Peyer's patch (tissue), 4 donors: Measurements from ENCODE around the gene NEK2. TPM values are rescaled to one million over a fixed set of nuclear protein-coding genes. Genes with fewer than 3 reads are reported as not detected.
"Not testable (repeated sequence)": the region's sequence is repeated elsewhere in the genome, so short reads cannot be mapped to it uniquely, and the experiment has no call there.

Source experiments
- DNase-seq, 3 donors: peaks; one replicate each; pipeline ENCODE4 v3.0.0-alpha.2; 2017 to 2019
- H3K27ac ChIP-seq, 4 donors: fragments of 200-600 bp; sonication (generic); one replicate each; pipeline ENCODE4 v1.5.1; 2016 to 2019
- H3K27me3 ChIP-seq, 2 donors: fragments of 200-600 bp; sonication (generic); one replicate each; pipeline ENCODE4 v1.5.1; 2019
- H3K36me3 ChIP-seq, 3 donors: fragments of 200-600 bp; sonication (generic); one replicate each; pipeline ENCODE4 v1.5.1; 2016 to 2019
- H3K4me1 ChIP-seq, 4 donors: fragments of 200-600 bp; sonication (generic); one replicate each; pipeline ENCODE4 v1.5.1; 2016 to 2019
- H3K4me3 ChIP-seq, 4 donors: fragments of 200-600 bp; sonication (generic); 1 replicate in 3 of 4; 2 replicates in 1 of 4; pipeline ENCODE4 v1.5.1; 2016 to 2019; ENCODE audit warnings: mild to moderate bottlenecking in 1 of 4
- H3K9me3 ChIP-seq, 4 donors: fragments of 200-600 bp; sonication (generic); one replicate each; pipeline ENCODE4 v1.5.1; 2016 to 2019; ENCODE audit warnings: mild to moderate bottlenecking in 1 of 4
- CTCF ChIP-seq, 6 experiments: fragments of 450-650 bp in 4 of 6; fragments of 200-600 bp in 2 of 6; sonication (generic) in 1 of 6; IDR thresholded peaks; one replicate each; pipeline ENCODE4 v1.5.1; 2017 to 2019; ENCODE audit warnings: antibody characterized with exemption in 6 of 6, mild to moderate bottlenecking in 3 of 6, moderate library complexity in 1 of 6
- POLR2A ChIP-seq, 2 donors: fragments of 450-650 bp; IDR thresholded peaks; one replicate each; pipeline ENCODE4 v1.5.1; 2017; ENCODE audit warnings: antibody characterized with exemption in 2 of 2, mild to moderate bottlenecking in 2 of 2, moderate library complexity in 2 of 2
- total RNA-seq, 4 donors: library from RNA; depleted of rRNA; stranded (reverse); fragments of >200 nt; gene quantifications; one replicate each; pipeline ENCODE4 v1.1.0, GENCODE V29; 2016

Gene NEK2
- 10 to 100 TPM in 1 of 4 donors, 1 to 10 TPM in 3; 1.7 to 14.9 (median 5.8) TPM for total RNA-seq

GRCh38 chr1:211675230-211676105 is at the start of gene NEK2:
Gene NEK2, minus strand, starts transcription at chr1:211675621. Its CDS starts 142 bp downstream, at chr1:211675479.
- no peak for TF ChIP-seq POLR2A (IDR thresholded peaks at IDR 0.05)
- peak in 3 of 6 experiments; percentile 38 to 49 (median 42) for TF ChIP-seq CTCF (IDR thresholded peaks at IDR 0.05)
- DNase-seq = peak; percentile 93 to 96 (median 94)
- Histone ChIP-seq H3K4me3 (peak within 1 kb of the TSS; percentile 46 to 70 (median 54)), H3K4me1 (peaks cover 0 to 12% (median 0%) of the 10 kb centered on the region in 4 donors), H3K36me3 (no peaks in the 10 kb centered on the region), H3K27me3 (no peaks in the 10 kb centered on the region), H3K27ac (peak within 1 kb of the TSS in 2 of 4 donors; percentile 37 to 43), H3K9me3 (no peaks in the 10 kb centered on the region)

GRCh38 chr1:211724687-211725196 is 49.3 kb upstream of the NEK2 start:
- no peak overlapping the region for H3K4me3 ChIP-seq
- H3K9me3 ChIP-seq = no peaks in the 10 kb centered on the region
- TF ChIP-seq CTCF (IDR thresholded peaks at IDR 0.05) (no peak), POLR2A (IDR thresholded peaks at IDR 0.05) (no peak)
- H3K4me1 ChIP-seq = no peaks in the 10 kb centered on the region
- H3K27ac ChIP-seq = no peak overlapping the region
- DNase-seq = no peak
- H3K27me3 ChIP-seq = no peaks in the 10 kb centered on the region
- no peaks in the 10 kb centered on the region for H3K36me3 ChIP-seq

DNA sequence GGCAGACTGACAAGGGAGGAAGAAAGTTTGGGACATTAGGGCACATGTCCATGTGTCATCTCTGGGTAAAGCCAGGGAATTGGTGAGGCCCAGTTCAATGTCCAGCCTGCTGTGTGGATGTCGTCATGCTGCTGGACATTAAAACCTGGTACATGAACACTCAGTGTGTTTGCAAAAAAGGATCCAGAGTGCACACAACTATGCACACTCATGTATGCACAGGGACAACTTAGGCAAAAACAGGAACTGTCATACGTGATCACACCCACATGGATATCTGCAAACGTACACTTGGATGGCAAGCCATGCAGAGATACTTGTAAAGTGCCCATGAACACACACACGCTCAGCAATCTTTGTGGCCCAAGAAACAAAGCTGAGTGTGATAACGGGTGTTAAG is 47.9 kb upstream of the NEK2 start:
- Histone ChIP-seq H3K4me3 (no peak overlapping the region), H3K36me3 (no peaks in the 10 kb centered on the region), H3K27me3 (no peaks in the 10 kb centered on the region), H3K9me3 (no peaks in the 10 kb centered on the region), H3K27ac (no peak overlapping the region), H3K4me1 (no peaks in the 10 kb centered on the region)
- DNase-seq = no peak
- TF ChIP-seq POLR2A (IDR thresholded peaks at IDR 0.05) = no peak
- no peak for TF ChIP-seq CTCF (IDR thresholded peaks at IDR 0.05)

DNA sequence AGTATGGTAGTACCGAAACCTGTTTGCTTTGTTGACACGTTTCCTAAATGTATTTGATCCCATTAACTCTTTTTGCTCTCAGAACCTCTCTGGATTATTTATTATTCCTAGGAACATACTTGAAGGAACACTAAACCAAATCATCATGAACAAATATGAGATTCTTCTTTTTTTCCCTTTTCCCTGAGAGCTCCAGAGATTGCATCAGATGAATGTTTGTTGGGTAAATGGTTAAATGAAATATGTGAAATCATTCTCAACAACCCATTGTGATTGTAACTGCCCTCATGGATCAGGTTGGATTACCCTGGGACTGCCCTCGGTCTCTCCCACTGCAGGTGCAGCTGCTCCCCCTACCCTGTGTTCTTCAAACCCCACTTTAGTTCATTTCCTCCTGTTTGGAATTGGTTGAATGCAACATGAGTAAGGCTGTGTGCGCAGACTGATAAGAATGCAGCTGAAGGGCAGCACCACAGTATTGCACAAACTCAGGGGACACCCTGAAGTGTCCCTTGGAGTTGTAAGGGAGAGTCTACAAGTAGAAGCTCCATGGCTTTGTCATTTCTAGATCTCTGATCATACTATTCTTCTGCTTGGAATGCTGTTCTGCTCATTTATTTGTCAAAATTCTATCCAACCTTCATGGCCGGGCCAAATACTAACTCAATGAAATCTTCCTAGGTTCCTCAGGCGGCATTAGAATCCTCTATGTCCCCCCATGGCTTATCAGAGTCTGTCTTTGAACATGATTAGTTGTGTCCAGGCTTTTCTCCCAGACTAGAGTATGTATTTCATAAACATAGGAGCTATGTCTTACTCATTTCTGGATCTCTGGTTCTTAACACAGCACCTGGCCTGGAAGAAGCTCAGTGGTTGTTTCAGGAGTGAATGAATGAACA is 47.1 kb upstream of the NEK2 start:
- no peaks in the 10 kb centered on the region for H3K27me3 ChIP-seq
- no peaks in the 10 kb centered on the region for H3K36me3 ChIP-seq
- H3K9me3 ChIP-seq = no peaks in the 10 kb centered on the region
- H3K4me3 ChIP-seq = no peak overlapping the region
- H3K4me1 ChIP-seq = no peaks in the 10 kb centered on the region
- no peak for DNase-seq
- no peak for TF ChIP-seq POLR2A (IDR thresholded peaks at IDR 0.05)
- TF ChIP-seq CTCF (IDR thresholded peaks at IDR 0.05) = no peak
- no peak overlapping the region for H3K27ac ChIP-seq

DNA sequence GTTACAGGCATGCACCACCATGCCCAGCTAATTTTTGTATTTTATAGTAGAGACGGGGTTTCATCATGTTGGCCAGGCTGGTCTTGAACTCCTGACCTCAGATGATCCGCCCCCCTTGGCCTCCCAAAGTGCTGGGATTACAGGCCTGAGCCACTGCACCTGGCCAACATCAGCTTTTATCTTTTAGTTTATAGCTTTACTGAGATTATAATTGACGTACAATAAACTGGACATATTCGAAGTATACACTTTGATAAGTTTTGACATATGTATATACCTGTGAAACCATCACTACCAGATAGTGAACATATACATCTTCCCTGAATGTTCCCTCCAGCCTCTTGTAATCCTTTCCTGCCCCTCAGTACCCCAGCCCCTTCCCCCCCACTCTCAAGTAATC is 41.1 kb upstream of the NEK2 start:
- not testable (repeated sequence) for H3K4me3 ChIP-seq, DNase-seq, H3K4me1 ChIP-seq, H3K9me3 ChIP-seq, H3K36me3 ChIP-seq, H3K27ac ChIP-seq, H3K27me3 ChIP-seq
